DOHH2 (cell line): ENCODE measurements around the gene NXPH4.

Experiments used
- CTCF ChIP-seq: fragments of 200-600 bp; sonication (generic); IDR thresholded peaks from one replicate; pipeline ENCODE4 v1.5.1; 2014; ENCODE audit warnings: antibody characterized with exemption, mild to moderate bottlenecking, low read depth, low read length; ENCODE audit not compliant: poor library complexity, severe bottlenecking
- EZH2phosphoT487 ChIP-seq: fragments of 200-600 bp; sonication (generic); IDR thresholded peaks from 2 replicates; pipeline ENCODE4 v1.6.1; 2017; ENCODE audit warnings: borderline replicate concordance, mild to moderate bottlenecking, antibody characterized with exemption, low read length, moderate library complexity, mixed read lengths

- TF ChIP-seq CTCF (no peak), EZH2phosphoT487 (no peak)
Observed at GRCh38 chr12:57270966-57271470, 54.4 kb downstream of the NXPH4 start.
